Neural progenitor cell (in vitro differentiated cells): ENCODE measurements around the gene MAP7. TPM values are rescaled to one million over a fixed set of nuclear protein-coding genes. Genes with fewer than 3 reads are reported as not detected.

Experiments used
- DNase-seq: peaks from one replicate; pipeline ENCODE4 v3.0.0-alpha.2; 2016; ENCODE audit warnings: low spot score
- H2AFZ ChIP-seq: fragments of 200-600 bp; sonication (generic); replicated peaks from 2 replicates; pipeline ENCODE4 v1.6.1; 2016; ENCODE audit warnings: antibody characterized with exemption
- H3F3A ChIP-seq: fragments of 200-600 bp; sonication (generic); 2 replicates; pipeline ENCODE4 v1.6.1; 2016; ENCODE audit warnings: antibody characterized with exemption, low read depth
- H3K27ac ChIP-seq: fragments of 200-600 bp; sonication (generic); 2 replicates; pipeline ENCODE4 v1.5.1; 2016; ENCODE audit warnings: mild to moderate bottlenecking
- H3K27me3 ChIP-seq: fragments of 200-600 bp; sonication (generic); 2 replicates; pipeline ENCODE4 v1.6.1; 2016; ENCODE audit warnings: mild to moderate bottlenecking, moderate library complexity
- H3K36me3 ChIP-seq: fragments of 200-600 bp; sonication (generic); 2 replicates; pipeline ENCODE4 v1.5.1; 2016
- H3K4me1 ChIP-seq: fragments of 200-600 bp; sonication (generic); 2 replicates; pipeline ENCODE4 v1.6.1; 2016; ENCODE audit warnings: mixed run types
- H3K4me2 ChIP-seq: fragments of 200-600 bp; sonication (generic); 2 replicates; pipeline ENCODE4 v1.6.1; 2016
- H3K4me3 ChIP-seq: fragments of 200-600 bp; sonication (generic); 2 replicates; pipeline ENCODE4 v1.5.1; 2016
- H3K79me2 ChIP-seq: fragments of 200-600 bp; sonication (generic); 2 replicates; pipeline ENCODE4 v1.6.1; 2016; ENCODE audit warnings: low read depth
- H3K9ac ChIP-seq: fragments of 200-600 bp; sonication (generic); 2 replicates; pipeline ENCODE4 v1.6.1; 2016
- H3K9me3 ChIP-seq: fragments of 200-600 bp; sonication (generic); 2 replicates; pipeline ENCODE4 v1.5.1; 2016; ENCODE audit warnings: low read depth
- H4K20me1 ChIP-seq: fragments of 200-600 bp; sonication (generic); 2 replicates; pipeline ENCODE4 v1.6.1; 2016; ENCODE audit warnings: low read depth
- H3K27ac Mint-ChIP-seq: 3 replicates; pipeline ENCODE4 v1.8.0; 2021; ENCODE audit warnings: mixed read lengths
- H3K27me3 Mint-ChIP-seq: 2 replicates; pipeline ENCODE4 v1.8.0; 2022; ENCODE audit warnings: low read depth, mild to moderate bottlenecking, inconsistent platforms, moderate library complexity, mixed read lengths; ENCODE audit not compliant: insufficient read depth
- H3K36me3 Mint-ChIP-seq: 3 replicates; pipeline ENCODE4 v1.8.0; 2021; ENCODE audit warnings: mixed read lengths
- H3K4me1 Mint-ChIP-seq: 3 replicates; pipeline ENCODE4 v1.8.0; 2021; ENCODE audit warnings: mixed read lengths
- H3K4me3 Mint-ChIP-seq: 3 replicates; pipeline ENCODE4 v1.8.0; 2021; ENCODE audit warnings: mild to moderate bottlenecking, moderate library complexity, mixed read lengths
- H3K9me3 Mint-ChIP-seq: 3 replicates; pipeline ENCODE4 v1.8.0; 2020; ENCODE audit warnings: mixed read lengths
- CTCF ChIP-seq: fragments of 200-600 bp; sonication (generic); IDR thresholded peaks from 2 replicates; pipeline ENCODE4 v1.5.1; 2017; ENCODE audit warnings: antibody characterized with exemption, mild to moderate bottlenecking
- EZH2 ChIP-seq: fragments of 200-600 bp; sonication (generic); IDR thresholded peaks from 2 replicates; pipeline ENCODE4 v1.6.1; 2017; ENCODE audit warnings: antibody characterized with exemption, mild to moderate bottlenecking, moderate library complexity
- EZH2phosphoT487 ChIP-seq: fragments of 200-600 bp; sonication (generic); IDR thresholded peaks from 2 replicates; pipeline ENCODE4 v1.6.1; 2017; ENCODE audit warnings: antibody characterized with exemption
- total RNA-seq: library from RNA; depleted of rRNA; stranded (reverse); fragments of >200 nt; gene quantifications from 2 replicates; pipeline ENCODE4 v1.2.3, GENCODE V29; 2015; ENCODE audit warnings: low replicate concordance

MAP7 gene
- total RNA-seq, 1 donor from 2014 or later = 9.0 TPM

GRCh38 chr6:136446579-136447187 lies 103.5 kb downstream of the MAP7 start:
- H4K20me1 ChIP-seq = no peaks in the 10 kb centered on the region
- H3K36me3 ChIP-seq = no peaks in the 10 kb centered on the region
- no peak overlapping the region for H3K27ac ChIP-seq
- H3K4me3 ChIP-seq = no peak overlapping the region
- H3K4me2 ChIP-seq = no peak overlapping the region
- H3K9me3 ChIP-seq = no peaks in the 10 kb centered on the region
- H3K4me3 Mint-ChIP-seq = no peak overlapping the region
- H3K36me3 Mint-ChIP-seq = peaks cover 12% of the 10 kb centered on the region
- no peaks in the 10 kb centered on the region for H3K4me1 ChIP-seq
- no peaks in the 10 kb centered on the region for H3F3A ChIP-seq
- TF ChIP-seq CTCF (no peak), EZH2phosphoT487 (no peak), EZH2 (no peak)
- no peaks in the 10 kb centered on the region for H3K27me3 ChIP-seq
- H3K27ac Mint-ChIP-seq = no peak overlapping the region
- no peaks in the 10 kb centered on the region for H3K27me3 Mint-ChIP-seq
- H3K4me1 Mint-ChIP-seq = no peaks in the 10 kb centered on the region
- no peak overlapping the region for H2AFZ ChIP-seq
- H3K9ac ChIP-seq = no peak overlapping the region
- H3K79me2 ChIP-seq = no peaks in the 10 kb centered on the region
- peaks cover 12% of the 10 kb centered on the region for H3K9me3 Mint-ChIP-seq
- DNase-seq = no peak

GRCh38 chr6:136446145-136446544 lies 104.1 kb downstream of the MAP7 start:
- H3K27me3 Mint-ChIP-seq = no peaks in the 10 kb centered on the region
- Histone ChIP-seq H2AFZ (no peak overlapping the region), H3K27ac (no peak overlapping the region), H3K4me2 (no peak overlapping the region), H3K4me3 (no peak overlapping the region), H3K9me3 (no peaks in the 10 kb centered on the region), H3K27me3 (no peaks in the 10 kb centered on the region), H4K20me1 (no peaks in the 10 kb centered on the region), H3K9ac (no peak overlapping the region), H3K4me1 (no peaks in the 10 kb centered on the region), H3K36me3 (no peaks in the 10 kb centered on the region), H3F3A (no peaks in the 10 kb centered on the region), H3K79me2 (no peaks in the 10 kb centered on the region)
- no peaks in the 10 kb centered on the region for H3K4me1 Mint-ChIP-seq
- peaks cover 6% of the 10 kb centered on the region for H3K9me3 Mint-ChIP-seq
- H3K4me3 Mint-ChIP-seq = no peak overlapping the region
- TF ChIP-seq EZH2phosphoT487 (no peak), CTCF (no peak), EZH2 (no peak)
- no peak for DNase-seq
- no peak overlapping the region for H3K27ac Mint-ChIP-seq
- H3K36me3 Mint-ChIP-seq = peaks cover 8% of the 10 kb centered on the region

GRCh38 chr6:136445063-136445462 lies 105.2 kb downstream of the MAP7 start:
- TF ChIP-seq EZH2 (no peak), EZH2phosphoT487 (no peak), CTCF (no peak)
- Histone ChIP-seq H4K20me1 (no peaks in the 10 kb centered on the region), H3K27me3 (no peaks in the 10 kb centered on the region), H3K27ac (no peak overlapping the region), H3K9ac (no peak overlapping the region), H3K4me1 (no peaks in the 10 kb centered on the region), H2AFZ (no peak overlapping the region), H3K4me3 (no peak overlapping the region), H3F3A (no peaks in the 10 kb centered on the region), H3K79me2 (no peaks in the 10 kb centered on the region), H3K36me3 (no peaks in the 10 kb centered on the region), H3K9me3 (no peaks in the 10 kb centered on the region), H3K4me2 (no peak overlapping the region)
- Mint-ChIP-seq H3K27ac (no peak overlapping the region), H3K4me1 (no peaks in the 10 kb centered on the region), H3K27me3 (no peaks in the 10 kb centered on the region), H3K36me3 (peaks cover 5% of the 10 kb centered on the region), H3K4me3 (no peak overlapping the region), H3K9me3 (peaks cover 4% of the 10 kb centered on the region)
- DNase-seq = no peak
